Common myeloid progenitor, CD34-positive (primary cell): ENCODE measurements around the gene VTI1A.

Experiments used
- CTCF ChIA-PET: fragments of 350-600 bp; sonication (Branson Sonifier 250); formaldehyde crosslinking; loops from one replicate; lab custom pipeline; 2021; ENCODE audit warnings: antibody characterized with exemption; lab: Charles Lee
- POLR2A ChIA-PET: fragments of 350-600 bp; sonication (Branson Sonifier 250); formaldehyde crosslinking; loops from one replicate; lab custom pipeline; 2021; ENCODE audit warnings: antibody characterized with exemption; lab: Charles Lee
- DNase-seq, 3 donors: peaks; one replicate each; pipeline versions ENCODE4 v3.0.0 to v3.0.0-alpha.2; 2013
- H3K27ac ChIP-seq, 2 experiments: 1 replicate in 1 of 2; 2 replicates in 1 of 2; pipeline ENCODE4 v1.7.0; 2013; ENCODE audit warnings: inconsistent platforms in 2 of 2, low read length in 2 of 2, mild to moderate bottlenecking in 2 of 2, low read depth in 1 of 2, moderate library complexity in 1 of 2; ENCODE audit not compliant: severe bottlenecking in 2 of 2, insufficient read depth in 1 of 2, poor library complexity in 1 of 2
- H3K27me3 ChIP-seq, 5 experiments: replicated peaks in 2 of 5; 1 replicate in 3 of 5; 2 replicates in 2 of 5; pipeline versions ENCODE4 v1.6.1 to v1.7.0; 2013; ENCODE audit warnings: low read length in 4 of 5, mild to moderate bottlenecking in 2 of 5, moderate library complexity in 2 of 5, inconsistent platforms in 1 of 5; ENCODE audit not compliant: insufficient read depth in 5 of 5, control insufficient read depth in 4 of 5
- H3K36me3 ChIP-seq, 4 experiments: 1 replicate in 2 of 4; 2 replicates in 2 of 4; pipeline versions ENCODE4 v1.6.1 to v1.7.0; 2013; ENCODE audit warnings: low read length in 3 of 4, control low read depth in 1 of 4, mild to moderate bottlenecking in 1 of 4; ENCODE audit not compliant: control insufficient read depth in 4 of 4, insufficient read depth in 4 of 4
- H3K4me1 ChIP-seq, 4 experiments: 1 replicate in 3 of 4; 2 replicates in 1 of 4; pipeline versions ENCODE4 v1.6.1 to v1.7.1; 2013; ENCODE audit warnings: low read length in 3 of 4, mild to moderate bottlenecking in 3 of 4, control low read depth in 1 of 4, inconsistent platforms in 1 of 4, moderate library complexity in 1 of 4; ENCODE audit not compliant: control insufficient read depth in 4 of 4, insufficient read depth in 4 of 4; ENCODE audit errors: control extremely low read depth in 1 of 4
- H3K4me3 ChIP-seq, 7 experiments: 1 replicate in 4 of 7; 2 replicates in 3 of 7; pipeline versions ENCODE4 v1.5.1 to v1.7.0; 2013; ENCODE audit warnings: mild to moderate bottlenecking in 7 of 7, low read length in 6 of 7, moderate library complexity in 6 of 7, inconsistent platforms in 2 of 7, low read depth in 2 of 7, control low read depth in 1 of 7; ENCODE audit not compliant: insufficient read depth in 4 of 7, control insufficient read depth in 1 of 7; ENCODE audit errors: extremely low read depth in 1 of 7
- H3K9me3 ChIP-seq, 5 experiments: 1 replicate in 4 of 5; 2 replicates in 1 of 5; pipeline versions ENCODE4 v1.6.1 to v1.7.1; 2013; ENCODE audit warnings: low read length in 4 of 5, mild to moderate bottlenecking in 2 of 5, inconsistent platforms in 1 of 5, low read depth in 1 of 5, moderate library complexity in 1 of 5; ENCODE audit not compliant: control insufficient read depth in 4 of 5, insufficient read depth in 2 of 5; ENCODE audit errors: control extremely low read depth in 1 of 5
- WGBS: methylation state at CpG from one replicate; pipeline ENCODE4 v1.1.5; 2013; ENCODE audit not compliant: insufficient coverage; 5-methylcytosine and 5-hydroxymethylcytosine counted together

VTI1A gene

GRCh38 chr10:112605063-112605462 is 158.0 kb downstream of the VTI1A start:
- CTCF ChIA-PET = interaction anchor here (1.8 kb wide), 1 partner anchor 23 kb away, joined by 4 read pairs; no protein-coding TSS in a partner anchor
- no peaks in the 10 kb centered on the region for H3K36me3 ChIP-seq

GRCh38 chr10:112607506-112607905 is 160.5 kb downstream of the VTI1A start:
- 100% methylated on average over 2 of the region's 2 CpGs for WGBS
- peaks cover 0 to 9% (median 3%) of the 10 kb centered on the region in 4 experiments for H3K4me1 ChIP-seq
- H3K27me3 ChIP-seq = no peaks in the 10 kb centered on the region
- H3K36me3 ChIP-seq = no peaks in the 10 kb centered on the region
- POLR2A ChIA-PET = no interaction called here
- H3K9me3 ChIP-seq = no peaks in the 10 kb centered on the region
- CTCF ChIA-PET = no interaction called here
- DNase-seq = no peak
- H3K27ac ChIP-seq = no peak overlapping the region
- H3K4me3 ChIP-seq = no peak overlapping the region

More at GRCh38 chr10:112605063-112605462, 158.0 kb downstream of the VTI1A start:
- H3K9me3 ChIP-seq = no peaks in the 10 kb centered on the region
- H3K27ac ChIP-seq = peak overlapping the region in 1 of 2 experiments; percentile 15
- DNase-seq = peak; percentile 3 to 50 (median 42)
- no peaks in the 10 kb centered on the region for H3K27me3 ChIP-seq
- no peak overlapping the region for H3K4me3 ChIP-seq
- POLR2A ChIA-PET = no interaction called here
- peaks cover 0 to 9% (median 3%) of the 10 kb centered on the region in 4 experiments for H3K4me1 ChIP-seq
- no CpG with 5 or more reads among the region's 5 CpGs for WGBS

GRCh38 chr10:112613620-112614019 is 166.6 kb downstream of the VTI1A start:
- no peak overlapping the region for H3K4me3 ChIP-seq
- H3K27me3 ChIP-seq = no peaks in the 10 kb centered on the region
- H3K36me3 ChIP-seq = no peaks in the 10 kb centered on the region
- WGBS = 97% methylated on average over 6 of the region's 7 CpGs
- H3K27ac ChIP-seq = no peak overlapping the region
- H3K9me3 ChIP-seq = peaks cover 0 to 12% (median 0%) of the 10 kb centered on the region in 5 experiments
- no peaks in the 10 kb centered on the region for H3K4me1 ChIP-seq
- CTCF ChIA-PET = no interaction called here
- POLR2A ChIA-PET = no interaction called here
- DNase-seq = no peak

- ChIA-PET CTCF (no interaction called here), POLR2A (no interaction called here)
- Histone ChIP-seq H3K4me1 (no peaks in the 10 kb centered on the region), H3K27me3 (no peaks in the 10 kb centered on the region), H3K27ac (no peak overlapping the region), H3K4me3 (no peak overlapping the region), H3K36me3 (no peaks in the 10 kb centered on the region), H3K9me3 (peaks cover 0 to 12% (median 0%) of the 10 kb centered on the region in 5 experiments)
- 97% methylated on average over 5 of the region's 6 CpGs for WGBS
- DNase-seq = no peak
Measured at GRCh38 chr10:112614072-112614471, 167.1 kb downstream of the VTI1A start.

GRCh38 chr10:112614586-112614985 is 167.6 kb downstream of the VTI1A start:
- no peaks in the 10 kb centered on the region for H3K36me3 ChIP-seq
- no peaks in the 10 kb centered on the region for H3K27me3 ChIP-seq
- H3K4me1 ChIP-seq = no peaks in the 10 kb centered on the region
- WGBS = no CpG with 5 or more reads among the region's 1 CpG
- H3K4me3 ChIP-seq = no peak overlapping the region
- H3K27ac ChIP-seq = no peak overlapping the region
- no peak for DNase-seq
- ChIA-PET POLR2A (no interaction called here), CTCF (interaction anchor here (0.6 kb wide), 1 partner anchor 30 kb away, joined by 3 read pairs; no protein-coding TSS in a partner anchor)
- peaks cover 0 to 12% (median 0%) of the 10 kb centered on the region in 5 experiments for H3K9me3 ChIP-seq

GRCh38 chr10:112615269-112615668 is 168.3 kb downstream of the VTI1A start:
- H3K36me3 ChIP-seq = no peaks in the 10 kb centered on the region
- H3K27me3 ChIP-seq = no peaks in the 10 kb centered on the region
- no peak for DNase-seq
- CTCF ChIA-PET = interaction anchor here (0.6 kb wide), 1 partner anchor 31 kb away, joined by 3 read pairs; no protein-coding TSS in a partner anchor
- H3K4me1 ChIP-seq = no peaks in the 10 kb centered on the region
- H3K4me3 ChIP-seq = no peak overlapping the region
- no peak overlapping the region for H3K27ac ChIP-seq
- no CpG with 5 or more reads among the region's 1 CpG for WGBS
- peaks cover 0 to 12% (median 0%) of the 10 kb centered on the region in 5 experiments for H3K9me3 ChIP-seq
- POLR2A ChIA-PET = no interaction called here

GRCh38 chr10:112616647-112617046 is 169.6 kb downstream of the VTI1A start:
- CTCF ChIA-PET = no interaction called here
- peaks cover 0 to 2% (median 0%) of the 10 kb centered on the region in 4 experiments for H3K36me3 ChIP-seq
- no peaks in the 10 kb centered on the region for H3K27me3 ChIP-seq
- POLR2A ChIA-PET = no interaction called here
- H3K27ac ChIP-seq = no peak overlapping the region
- H3K4me3 ChIP-seq = no peak overlapping the region
- no peaks in the 10 kb centered on the region for H3K4me1 ChIP-seq
- peak in 1 of 3 donors; percentile 2 for DNase-seq
- peaks cover 0 to 12% (median 0%) of the 10 kb centered on the region in 5 experiments for H3K9me3 ChIP-seq
